Measurements from ENCODE around the gene MANEA.

- TF ChIP-seq CTCF (conservative IDR thresholded peaks at IDR 0.05; ENCODE audit: low read length) = no peak
- no peak for TF ChIP-seq EZH2phosphoT487 (IDR thresholded peaks at IDR 0.05; ENCODE audit: borderline replicate concordance, low read depth, low read length)
Observed at GRCh38 chr6:95548188-95548786, 29.0 kb upstream of the MANEA start.
